ENCODE measurements around the gene TRIOBP. TPM values are rescaled to one million over a fixed set of nuclear protein-coding genes. Genes with fewer than 3 reads are reported as not detected.

Gene TRIOBP
- total and polyA plus RNA-seq, 2 of the 4 experiments (the other 2 are of a cell fraction) = 46.4 to 69.8 TPM

GRCh38 chr22:37715760-37716159 lies 18.9 kb downstream of the TRIOBP start:
- H4K8ac ChIP-seq (ENCODE audit: low read depth in 2 of 2, low read length in 2 of 2) = no peak overlapping the region
- H2AK9ac ChIP-seq (replicated peaks; ENCODE audit: low read depth, low read length, poor library complexity) = no peak overlapping the region
- no peak overlapping the region for H3K14ac ChIP-seq (replicated peaks; ENCODE audit: low read depth, low read length)
- in situ Hi-C loops (cut with MboI; ENCODE audit: low sequenced_read_pairs) (no loop called here), intact Hi-C loops (cut with micrococcal nuclease) (no loop called here), dilution Hi-C loops (cut with HindIII; ENCODE audit: low sequenced_read_pairs, unreplicated experiment) (no loop called here)
- no peak overlapping the region for H4K91ac ChIP-seq (ENCODE audit: insufficient read depth, low read depth, low read length)
- no peak overlapping the region for H2BK15ac ChIP-seq (ENCODE audit: low read depth, low read length)
- no TSS peak for BruUV-seq (replicated peaks)
- H2BK20ac ChIP-seq (ENCODE audit: low read depth, low read length) = no peak overlapping the region
- no peaks in the 10 kb centered on the region for H3K36me3 ChIP-seq (ENCODE audit: control insufficient read depth, insufficient read depth, low read length)
- H3K4me3 ChIP-seq (ENCODE audit: insufficient read depth, low read depth, low read length) = no peak overlapping the region
- no peak overlapping the region for H4K5ac ChIP-seq (ENCODE audit: low read depth, low read length)
- DNase-seq (no peak), ATAC-seq (ENCODE audit: low read depth) (no peak)
- no peak overlapping the region for H3K18ac ChIP-seq (ENCODE audit: low read depth, low read length)
- POLR2A ChIA-PET (ENCODE audit: unreplicated experiment) = no interaction called here
- CTCF ChIA-PET = no interaction called here
- no peaks in the 10 kb centered on the region for H3K4me1 ChIP-seq (ENCODE audit: control insufficient read depth, insufficient read depth, low read length)
- WGBS, 2 experiments (ENCODE audit: extremely low coverage in 2 of 2, insufficient read length in 1 of 2) = no CpG with 5 or more reads among the region's 7 CpGs
- H3K56ac ChIP-seq (ENCODE audit: extremely low read depth, insufficient read depth, low read length) = no peak overlapping the region
- no peak overlapping the region for H2AK5ac ChIP-seq (ENCODE audit: low read depth, low read length)
- no peak overlapping the region for H2BK120ac ChIP-seq (ENCODE audit: low read depth, low read length)
- no peak overlapping the region for H3K27ac ChIP-seq (ENCODE audit: insufficient read depth, low read length)
- H3K9ac ChIP-seq (ENCODE audit: low read depth, low read length) = no peak overlapping the region
- TF ChIP-seq NFE2L2 (IDR thresholded peaks at IDR 0.05; ENCODE audit: low read depth, low read length) (no peak), BHLHE40 (IDR thresholded peaks at IDR 0.05; ENCODE audit: low read depth, low read length) (no peak), FOS (IDR thresholded peaks at IDR 0.05; ENCODE audit: low read depth, low read length) (no peak), MAFK (IDR thresholded peaks at IDR 0.05; ENCODE audit: low read depth, low read length) (no peak), RCOR1 (IDR thresholded peaks at IDR 0.05; ENCODE audit: insufficient replicate concordance, low read length) (no peak), USF2 (IDR thresholded peaks at IDR 0.05; ENCODE audit: low read depth, low read length) (no peak), SMC3 (IDR thresholded peaks at IDR 0.05; ENCODE audit: low read depth, low read length) (no peak), MAZ (IDR thresholded peaks at IDR 0.05; ENCODE audit: borderline replicate concordance, low read depth, low read length) (no peak), CHD1 (IDR thresholded peaks at IDR 0.05; ENCODE audit: low read depth, low read length) (no peak), CTCF (conservative IDR thresholded peaks at IDR 0.05; ENCODE audit: low read depth, low read length) (no peak), POLR2A (IDR thresholded peaks at IDR 0.05; ENCODE audit: low read depth, low read length) (no peak)
- no peaks in the 10 kb centered on the region for H3K79me1 ChIP-seq (ENCODE audit: low read depth in 1 of 2, low read length in 2 of 2)
- no peaks in the 10 kb centered on the region for H4K20me1 ChIP-seq (ENCODE audit: insufficient read depth, low read length)
- no peak overlapping the region for H3K23ac ChIP-seq (ENCODE audit: low read depth, low read length)
- H3K27me3 ChIP-seq (ENCODE audit: control insufficient read depth, insufficient read depth, low read length) = no peaks in the 10 kb centered on the region
- H3K4me2 ChIP-seq (ENCODE audit: low read depth, low read length) = no peak overlapping the region
- no peaks in the 10 kb centered on the region for H3K9me1 ChIP-seq (ENCODE audit: insufficient read depth, low read length)
- no peak overlapping the region for H3K4ac ChIP-seq (ENCODE audit: low read depth, low read length)
- no peaks in the 10 kb centered on the region for H3K9me3 ChIP-seq (ENCODE audit: control insufficient read depth, insufficient read depth, low read length)
- H2BK5ac ChIP-seq (ENCODE audit: low read depth, low read length, poor library complexity, severe bottlenecking) = no peak overlapping the region
- H2AFZ ChIP-seq (replicated peaks; ENCODE audit: low read length, poor library complexity) = no peak overlapping the region

Measured in IMR-90 (cell line).